ENCODE results near the gene SLC35B1.
"Not testable (repeated sequence)": the region's sequence is repeated elsewhere in the genome, so short reads cannot be mapped to it uniquely, and the experiment has no call there.

SLC35B1 gene

DNA sequence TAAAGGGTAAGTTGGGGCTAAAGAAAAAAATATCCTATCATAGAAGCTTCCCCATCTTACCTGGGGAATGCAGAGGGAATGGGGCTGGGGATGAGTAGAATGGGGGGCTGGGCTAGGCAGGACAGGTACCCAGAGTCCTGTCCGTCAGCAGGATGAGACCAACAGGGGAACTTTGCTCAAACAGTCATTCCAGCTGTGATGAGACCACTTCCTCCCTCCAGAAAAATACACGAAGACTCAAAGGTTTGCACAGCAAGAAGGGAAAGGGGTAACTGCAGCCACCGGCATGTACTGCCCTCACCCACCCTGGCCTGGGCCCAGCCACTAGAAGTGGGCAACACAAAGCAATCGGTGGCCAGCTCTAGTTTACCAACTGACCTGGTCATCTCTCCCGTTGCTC lies 20.7 kb upstream of the SLC35B1 start:
- no peak for DNase-seq (ENCODE audit: low read depth in 1 of 2, low spot score in 1 of 2)

DNA sequence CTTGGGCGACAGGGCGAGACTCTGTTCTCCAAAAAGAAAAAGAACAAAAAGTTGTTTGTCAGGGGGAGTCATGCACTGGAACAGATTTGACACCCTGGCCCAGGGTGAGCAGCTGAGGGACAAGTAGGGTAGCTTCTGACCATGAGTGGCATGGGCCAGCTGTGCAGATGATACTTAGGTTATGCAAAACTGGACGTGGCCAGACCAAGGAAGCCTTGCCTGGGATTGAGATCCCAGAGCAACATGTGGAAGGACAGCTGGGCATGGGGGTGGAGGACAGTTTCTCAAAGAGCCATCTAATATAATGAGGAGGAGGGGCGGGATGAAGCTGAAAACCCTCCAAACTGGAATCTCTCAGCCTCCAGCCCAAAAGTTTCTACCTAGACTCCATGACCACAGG lies 19.6 kb upstream of the SLC35B1 start:
- no peak for TF ChIP-seq POLR2AphosphoS5 (IDR thresholded peaks at IDR 0.05; ENCODE audit: low read depth)
- no peak for TF ChIP-seq SPI1 (IDR thresholded peaks at IDR 0.05; ENCODE audit: borderline replicate concordance, low read depth)
- TF ChIP-seq, protein P1, sequence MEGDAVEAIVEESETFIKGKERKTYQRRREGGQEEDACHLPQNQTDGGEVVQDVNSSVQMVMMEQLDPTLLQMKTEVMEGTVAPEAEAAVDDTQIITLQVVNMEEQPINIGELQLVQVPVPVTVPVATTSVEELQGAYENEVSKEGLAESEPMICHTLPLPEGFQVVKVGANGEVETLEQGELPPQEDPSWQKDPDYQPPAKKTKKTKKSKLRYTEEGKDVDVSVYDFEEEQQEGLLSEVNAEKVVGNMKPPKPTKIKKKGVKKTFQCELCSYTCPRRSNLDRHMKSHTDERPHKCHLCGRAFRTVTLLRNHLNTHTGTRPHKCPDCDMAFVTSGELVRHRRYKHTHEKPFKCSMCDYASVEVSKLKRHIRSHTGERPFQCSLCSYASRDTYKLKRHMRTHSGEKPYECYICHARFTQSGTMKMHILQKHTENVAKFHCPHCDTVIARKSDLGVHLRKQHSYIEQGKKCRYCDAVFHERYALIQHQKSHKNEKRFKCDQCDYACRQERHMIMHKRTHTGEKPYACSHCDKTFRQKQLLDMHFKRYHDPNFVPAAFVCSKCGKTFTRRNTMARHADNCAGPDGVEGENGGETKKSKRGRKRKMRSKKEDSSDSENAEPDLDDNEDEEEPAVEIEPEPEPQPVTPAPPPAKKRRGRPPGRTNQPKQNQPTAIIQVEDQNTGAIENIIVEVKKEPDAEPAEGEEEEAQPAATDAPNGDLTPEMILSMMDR (IDR thresholded peaks at IDR 0.05; ENCODE audit: insufficient read depth, low read length): no peak
- no peak for TF ChIP-seq GABPA (IDR thresholded peaks at IDR 0.05; ENCODE audit: low read depth)
- TF ChIP-seq, protein P2, sequence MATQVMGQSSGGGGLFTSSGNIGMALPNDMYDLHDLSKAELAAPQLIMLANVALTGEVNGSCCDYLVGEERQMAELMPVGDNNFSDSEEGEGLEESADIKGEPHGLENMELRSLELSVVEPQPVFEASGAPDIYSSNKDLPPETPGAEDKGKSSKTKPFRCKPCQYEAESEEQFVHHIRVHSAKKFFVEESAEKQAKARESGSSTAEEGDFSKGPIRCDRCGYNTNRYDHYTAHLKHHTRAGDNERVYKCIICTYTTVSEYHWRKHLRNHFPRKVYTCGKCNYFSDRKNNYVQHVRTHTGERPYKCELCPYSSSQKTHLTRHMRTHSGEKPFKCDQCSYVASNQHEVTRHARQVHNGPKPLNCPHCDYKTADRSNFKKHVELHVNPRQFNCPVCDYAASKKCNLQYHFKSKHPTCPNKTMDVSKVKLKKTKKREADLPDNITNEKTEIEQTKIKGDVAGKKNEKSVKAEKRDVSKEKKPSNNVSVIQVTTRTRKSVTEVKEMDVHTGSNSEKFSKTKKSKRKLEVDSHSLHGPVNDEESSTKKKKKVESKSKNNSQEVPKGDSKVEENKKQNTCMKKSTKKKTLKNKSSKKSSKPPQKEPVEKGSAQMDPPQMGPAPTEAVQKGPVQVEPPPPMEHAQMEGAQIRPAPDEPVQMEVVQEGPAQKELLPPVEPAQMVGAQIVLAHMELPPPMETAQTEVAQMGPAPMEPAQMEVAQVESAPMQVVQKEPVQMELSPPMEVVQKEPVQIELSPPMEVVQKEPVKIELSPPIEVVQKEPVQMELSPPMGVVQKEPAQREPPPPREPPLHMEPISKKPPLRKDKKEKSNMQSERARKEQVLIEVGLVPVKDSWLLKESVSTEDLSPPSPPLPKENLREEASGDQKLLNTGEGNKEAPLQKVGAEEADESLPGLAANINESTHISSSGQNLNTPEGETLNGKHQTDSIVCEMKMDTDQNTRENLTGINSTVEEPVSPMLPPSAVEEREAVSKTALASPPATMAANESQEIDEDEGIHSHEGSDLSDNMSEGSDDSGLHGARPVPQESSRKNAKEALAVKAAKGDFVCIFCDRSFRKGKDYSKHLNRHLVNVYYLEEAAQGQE (IDR thresholded peaks at IDR 0.05; ENCODE audit: insufficient replicate concordance, low read depth): no peak
- no peak overlapping the region for H3K4me3 ChIP-seq (replicated peaks; ENCODE audit: insufficient read depth, low read length)
- no peak for DNase-seq (ENCODE audit: low read depth in 1 of 2, low spot score in 1 of 2)
- no peaks in the 10 kb centered on the region for H3K27me3 ChIP-seq (ENCODE audit: insufficient read depth, poor library complexity, severe bottlenecking)
- peak overlapping the region; percentile 10; the same call in 1 of the 2 replicates for H3K27ac ChIP-seq (replicated peaks)

More for the DNA sequence above, 20.7 kb upstream of the SLC35B1 start:
- TF ChIP-seq GABPA (IDR thresholded peaks at IDR 0.05; ENCODE audit: low read depth) (no peak), SPI1 (IDR thresholded peaks at IDR 0.05; ENCODE audit: borderline replicate concordance, low read depth) (peak; percentile 63)
- Histone ChIP-seq H3K27ac (replicated peaks) (peak overlapping the region; percentile 40), H3K4me3 (replicated peaks; ENCODE audit: insufficient read depth, low read length) (no peak overlapping the region), H3K27me3 (ENCODE audit: insufficient read depth, poor library complexity, severe bottlenecking) (no peaks in the 10 kb centered on the region)

- Histone ChIP-seq H3K27ac (replicated peaks) (no peak overlapping the region), H3K4me3 (replicated peaks; ENCODE audit: insufficient read depth, low read length) (no peak overlapping the region), H3K27me3 (ENCODE audit: insufficient read depth, poor library complexity, severe bottlenecking) (no peaks in the 10 kb centered on the region)
- no peak for DNase-seq (ENCODE audit: low read depth in 1 of 2, low spot score in 1 of 2)
- TF ChIP-seq, protein P2 (IDR thresholded peaks at IDR 0.05; ENCODE audit: insufficient replicate concordance, low read depth): no peak
- TF ChIP-seq SPI1 (IDR thresholded peaks at IDR 0.05; ENCODE audit: borderline replicate concordance, low read depth): no peak
- TF ChIP-seq POLR2AphosphoS5 (IDR thresholded peaks at IDR 0.05; ENCODE audit: low read depth): no peak
- TF ChIP-seq, protein P1 (IDR thresholded peaks at IDR 0.05; ENCODE audit: insufficient read depth, low read length): no peak
- no peak for TF ChIP-seq GABPA (IDR thresholded peaks at IDR 0.05; ENCODE audit: low read depth)
Measured at GRCh38 chr17:49725452-49726130, 17.8 kb upstream of the SLC35B1 start.

- not testable (repeated sequence) for DNase-seq (ENCODE audit: low read depth in 1 of 2, low spot score in 1 of 2); H3K4me3 ChIP-seq (replicated peaks; ENCODE audit: insufficient read depth, low read length); H3K27me3 ChIP-seq (ENCODE audit: insufficient read depth, poor library complexity, severe bottlenecking); H3K27ac ChIP-seq (replicated peaks)
Measured at GRCh38 chr17:49724552-49724951, 16.8 kb upstream of the SLC35B1 start.

DNA sequence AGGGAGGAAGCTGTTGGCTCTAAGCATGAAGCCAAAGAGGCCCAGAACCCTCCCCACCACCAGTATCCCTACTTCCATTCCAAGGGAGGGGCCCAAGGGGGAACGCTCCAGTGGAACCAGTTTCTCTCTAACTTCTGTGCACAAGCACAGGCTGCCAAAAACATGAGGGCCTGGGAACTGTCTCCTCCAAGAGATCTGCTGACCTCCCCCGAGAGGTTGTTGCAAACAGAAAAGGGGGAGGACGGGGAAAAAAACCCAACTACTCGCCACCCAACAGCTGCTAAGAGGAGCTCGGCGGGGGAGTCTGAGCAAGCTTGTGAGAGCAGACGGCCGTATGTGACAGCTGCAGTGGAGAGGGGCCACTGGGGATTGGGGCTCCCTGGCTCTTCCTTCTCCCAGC lies 15.7 kb upstream of the SLC35B1 start:
- DNase-seq (ENCODE audit: low read depth in 1 of 2, low spot score in 1 of 2): peak in 1 of 2 experiments; percentile 80
- no peak overlapping the region for H3K4me3 ChIP-seq (replicated peaks; ENCODE audit: insufficient read depth, low read length)

More for the DNA sequence above, 15.7 kb upstream of the SLC35B1 start:
- TF ChIP-seq SPI1 (IDR thresholded peaks at IDR 0.05; ENCODE audit: borderline replicate concordance, low read depth) (no peak), POLR2AphosphoS5 (IDR thresholded peaks at IDR 0.05; ENCODE audit: low read depth) (peak; percentile 44; the same call in 1 of the 2 replicates), GABPA (IDR thresholded peaks at IDR 0.05; ENCODE audit: low read depth) (no peak)
- TF ChIP-seq, protein P2 (IDR thresholded peaks at IDR 0.05; ENCODE audit: insufficient replicate concordance, low read depth): no peak
- TF ChIP-seq, protein P1 (IDR thresholded peaks at IDR 0.05; ENCODE audit: insufficient read depth, low read length): no peak
- Histone ChIP-seq H3K27me3 (ENCODE audit: insufficient read depth, poor library complexity, severe bottlenecking) (no peaks in the 10 kb centered on the region), H3K27ac (replicated peaks) (peak overlapping the region; percentile 66)

All from HL-60 (cell line).